Forelimb muscle (tissue), 1 donor: ENCODE data around the gene KLF7. TPM values are rescaled to one million over a fixed set of nuclear protein-coding genes. Genes with fewer than 3 reads are reported as not detected.

Experiments used
- DNase-seq: peaks from one replicate; pipeline ENCODE4 v3.0.0-alpha.2; 2013; ENCODE audit warnings: low read depth
- polyA plus RNA-seq: library from polyadenylated mRNA; unstranded; fragments of 120-200 nt; gene quantifications from one replicate; pipeline ENCODE4 v1.2.1, GENCODE V29; 2013; ENCODE audit not compliant: insufficient read length

The KLF7 gene
- polyA plus RNA-seq, 1 donor = 12.5 TPM

DNA sequence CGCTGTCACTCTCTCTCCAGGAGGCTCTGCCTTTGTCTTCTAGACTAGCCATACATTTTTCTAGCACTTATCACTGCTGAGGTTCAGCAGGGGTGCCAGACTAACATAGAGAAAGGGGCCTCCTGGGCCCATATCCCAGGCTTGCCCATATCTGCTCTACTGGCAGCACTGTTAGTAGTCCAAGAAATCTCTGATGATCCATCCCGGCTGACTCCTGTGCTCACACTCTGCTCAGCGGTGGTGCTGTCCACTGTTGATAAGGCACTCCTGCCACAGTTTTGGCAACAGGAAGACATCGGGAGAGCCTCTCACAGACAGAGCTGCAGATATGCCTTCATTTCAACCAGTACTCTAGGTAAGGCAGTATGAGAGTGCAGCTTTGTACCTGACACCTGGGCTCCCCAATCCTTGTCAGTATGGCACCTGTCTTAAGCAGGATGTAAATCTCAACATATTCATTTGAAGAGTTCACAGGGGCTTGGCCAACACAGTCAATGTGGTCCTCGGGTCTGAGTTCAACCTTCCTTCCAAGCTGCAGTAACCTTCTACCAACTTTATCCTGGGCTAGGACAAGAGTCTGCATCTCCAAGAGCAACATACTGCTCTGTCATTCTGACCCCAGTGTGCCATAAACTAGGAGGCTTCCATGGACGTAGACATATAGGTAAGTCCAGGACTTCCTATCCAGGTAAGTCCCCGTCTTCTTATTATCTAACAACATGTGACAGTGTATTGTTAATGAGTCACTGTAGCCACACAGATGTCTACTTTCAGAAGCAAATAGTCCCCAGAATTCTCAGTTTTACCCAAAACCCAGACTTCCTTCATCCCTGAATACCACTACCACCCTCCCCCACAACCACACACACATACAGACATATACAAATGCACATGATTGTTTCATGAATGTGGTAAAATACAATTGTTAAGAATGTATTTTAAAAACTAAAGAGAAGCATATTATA is 16.2 kb downstream of the KLF7 start:
- no peak for DNase-seq

DNA sequence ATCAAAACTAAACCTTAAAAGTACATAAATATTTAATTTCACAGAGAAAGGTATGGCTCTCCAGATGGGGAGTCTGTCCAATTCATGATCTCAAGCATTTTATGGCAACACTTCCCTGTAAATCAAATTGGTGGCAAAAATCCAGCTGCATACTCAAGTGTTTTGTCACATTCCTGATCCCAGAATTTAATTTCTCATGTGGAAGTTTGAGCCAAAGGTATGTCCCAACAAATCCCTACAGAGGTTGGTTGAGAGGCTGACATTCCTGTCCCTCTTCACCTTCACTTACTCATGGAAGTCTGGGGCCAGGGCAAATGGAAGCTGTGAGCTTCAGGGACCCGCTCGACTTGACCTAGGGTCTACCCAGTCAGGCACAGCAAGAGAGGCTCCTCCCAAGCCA is 17.7 kb downstream of the KLF7 start:
- DNase-seq = no peak

DNA sequence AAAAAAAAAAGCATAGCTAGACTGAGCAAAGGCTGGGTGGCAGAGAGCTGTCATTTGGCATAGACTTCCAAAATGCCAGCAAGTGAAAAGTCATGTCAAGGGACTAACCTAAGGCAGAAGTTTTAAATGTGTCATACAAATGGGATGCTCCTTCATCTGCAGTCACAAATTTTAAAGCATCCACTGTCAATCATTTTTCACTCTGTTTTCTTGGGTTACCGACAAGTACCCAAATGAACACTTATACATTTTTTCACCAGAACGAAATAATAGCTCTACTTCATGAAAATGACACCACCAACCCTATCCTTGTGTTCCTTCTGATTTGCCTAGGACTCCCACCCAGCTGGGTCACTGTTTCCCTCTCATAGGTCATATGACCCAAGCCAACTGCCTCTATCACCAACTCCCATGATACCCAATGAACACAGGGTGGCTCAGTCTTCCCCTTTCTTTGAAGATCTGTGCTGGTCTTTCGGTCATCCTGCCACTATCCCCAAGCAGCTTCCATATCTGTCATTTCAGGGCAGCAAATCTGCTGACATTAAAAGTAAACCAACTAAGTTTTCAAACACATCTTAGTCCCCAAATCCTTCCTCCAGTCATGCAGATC is 21.5 kb downstream of the KLF7 start:
- no peak for DNase-seq

DNA sequence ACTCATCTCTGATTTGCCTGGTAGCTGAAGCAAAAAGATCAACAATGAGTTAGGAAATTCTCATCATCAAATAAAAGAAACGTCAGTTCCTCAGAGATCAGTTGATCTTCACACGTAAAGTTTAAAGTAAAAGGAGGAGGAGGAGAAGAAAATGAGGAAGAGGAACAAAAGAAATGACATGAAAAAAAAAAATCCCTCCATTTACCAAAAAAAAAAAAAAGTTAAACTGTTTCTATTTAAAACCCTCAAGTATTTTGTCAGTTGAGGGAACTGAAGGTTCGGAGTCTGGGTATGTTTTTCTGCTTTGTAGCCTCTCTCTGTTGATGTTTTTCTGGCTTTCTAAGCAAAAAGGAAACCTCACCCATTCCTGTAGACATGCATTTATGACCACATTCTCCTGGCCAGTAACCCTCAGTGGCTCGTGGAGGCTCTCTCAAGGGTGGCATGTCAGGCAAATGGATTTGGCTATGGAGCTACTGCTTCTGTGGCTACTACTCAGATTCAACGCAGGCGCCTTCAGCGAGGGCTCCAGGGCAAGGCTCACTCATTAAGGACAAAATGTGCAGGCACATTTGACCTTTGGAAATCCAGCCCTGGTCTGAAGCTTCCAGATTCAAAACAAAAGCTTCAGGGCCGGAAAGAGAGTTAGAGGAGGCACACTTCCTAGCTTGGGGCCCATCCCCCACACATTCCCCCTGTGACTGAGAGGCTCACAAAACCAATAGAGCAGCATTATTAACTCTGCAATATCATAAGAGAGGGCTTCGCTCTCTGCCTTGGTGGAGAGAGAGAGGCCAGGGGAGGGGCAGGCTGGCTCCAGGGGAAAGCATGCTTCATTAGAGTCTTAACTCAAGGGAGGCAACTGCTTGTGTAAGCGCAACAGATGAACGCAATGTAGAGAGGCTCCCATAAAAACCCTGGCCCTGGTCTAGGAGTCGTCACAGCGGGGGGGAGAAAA is 22.3 kb downstream of the KLF7 start:
- no peak for DNase-seq

DNA sequence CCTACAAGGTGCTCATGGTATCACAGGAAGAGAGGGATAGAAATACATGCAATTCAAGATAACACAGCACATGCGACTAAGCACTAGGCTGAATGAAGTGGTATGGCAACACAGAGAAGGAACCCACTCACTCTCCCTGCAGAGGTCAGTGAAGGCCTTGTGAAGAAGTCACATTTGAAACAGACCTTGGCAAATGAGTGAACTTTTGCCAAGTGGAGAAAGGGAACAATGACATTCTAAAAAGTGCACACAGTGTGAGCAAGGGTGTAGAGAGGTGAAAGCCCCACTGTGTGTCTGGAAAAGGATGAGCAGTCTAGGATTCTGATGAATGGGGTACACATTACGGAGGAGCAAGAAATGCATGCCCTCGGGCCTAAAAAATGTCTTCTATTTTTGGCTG is 23.3 kb downstream of the KLF7 start:
- DNase-seq = no peak

DNA sequence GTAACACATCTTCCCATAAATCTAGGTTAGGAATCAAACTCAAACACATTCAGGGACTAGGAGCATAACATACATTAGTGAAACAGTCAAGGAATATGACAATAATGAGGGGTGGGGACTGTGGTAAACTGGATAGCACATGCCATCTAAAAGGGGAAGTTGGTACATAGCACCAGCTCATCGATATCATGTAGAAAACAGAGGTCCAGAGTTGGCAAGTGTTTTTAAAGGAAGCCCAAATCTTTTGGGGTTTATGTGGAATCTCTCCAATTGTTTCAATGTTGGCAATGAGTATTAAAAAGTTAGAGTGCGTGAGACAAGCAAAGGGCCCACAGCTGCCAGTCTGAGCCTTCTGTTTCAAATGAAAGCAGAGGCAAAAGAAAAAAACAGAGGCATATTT is 24.4 kb downstream of the KLF7 start:
- no peak for DNase-seq

DNA sequence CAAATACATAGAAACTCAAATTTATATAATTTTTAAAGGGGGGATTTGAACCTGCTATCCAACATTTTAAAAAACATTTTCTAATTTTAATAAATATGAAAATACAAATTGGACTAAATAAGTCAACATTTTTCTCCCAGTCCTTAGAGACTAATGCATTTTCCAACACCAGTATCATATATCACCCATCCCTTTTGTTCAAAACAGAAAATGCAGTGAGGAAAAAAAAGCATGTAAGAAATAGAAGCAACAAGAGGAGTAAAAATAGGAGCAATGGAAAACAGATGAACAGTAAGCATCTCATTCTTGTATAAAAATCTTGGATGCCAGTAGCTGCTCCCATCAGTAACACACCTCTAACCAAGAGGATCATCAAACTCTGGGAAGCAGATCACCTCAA is 25.5 kb downstream of the KLF7 start:
- DNase-seq = no peak

DNA sequence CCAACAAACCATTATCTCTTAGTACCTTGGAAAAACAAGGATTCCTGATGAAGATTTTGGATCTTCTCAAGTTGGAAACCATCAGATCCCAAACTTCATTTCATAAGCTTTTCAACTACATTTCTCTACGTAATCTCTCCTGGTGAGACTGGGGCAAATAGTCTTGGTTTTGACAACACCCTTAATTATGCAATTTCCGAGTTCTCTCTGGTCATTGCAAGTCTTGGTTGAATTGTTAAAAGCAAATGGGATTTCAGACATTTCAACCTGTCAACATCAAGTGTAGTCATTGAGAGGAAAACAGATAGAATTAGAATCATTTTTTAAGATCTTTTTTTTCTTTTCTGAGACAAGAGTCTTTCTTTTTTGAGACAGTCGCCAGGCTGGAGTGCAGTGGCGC is 26.2 kb downstream of the KLF7 start:
- DNase-seq = no peak

DNA sequence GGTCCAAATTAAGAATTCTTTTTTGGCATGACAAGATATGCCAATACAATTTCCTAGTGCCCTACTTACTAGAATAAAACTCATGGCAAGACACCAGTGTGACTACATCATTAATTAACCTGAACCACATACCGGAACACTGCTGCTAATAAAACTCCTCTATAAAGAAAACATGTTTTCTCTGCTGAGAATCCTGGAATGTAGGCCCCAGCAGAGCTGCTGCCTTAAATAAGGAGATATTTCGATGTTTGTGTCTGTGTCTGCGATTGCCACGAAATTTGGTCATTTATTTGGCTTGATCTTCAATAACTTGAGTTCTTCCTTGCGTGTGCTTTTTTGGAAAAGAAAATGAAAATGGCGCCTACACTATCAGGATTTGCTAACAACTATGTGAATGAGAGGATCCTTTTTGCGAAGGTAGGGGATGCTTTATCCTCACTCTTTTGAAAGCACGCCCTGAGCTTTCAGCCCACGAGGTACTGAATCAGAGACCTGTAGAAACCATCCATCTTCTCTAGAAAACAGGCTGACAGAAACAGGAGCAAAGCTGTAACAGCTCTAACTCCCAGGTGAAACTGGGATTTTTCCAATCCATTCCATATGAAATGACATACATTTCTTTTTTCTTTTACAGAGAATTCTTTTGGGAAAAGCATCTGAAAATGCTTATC is 27.0 kb downstream of the KLF7 start:
- no peak for DNase-seq

DNA sequence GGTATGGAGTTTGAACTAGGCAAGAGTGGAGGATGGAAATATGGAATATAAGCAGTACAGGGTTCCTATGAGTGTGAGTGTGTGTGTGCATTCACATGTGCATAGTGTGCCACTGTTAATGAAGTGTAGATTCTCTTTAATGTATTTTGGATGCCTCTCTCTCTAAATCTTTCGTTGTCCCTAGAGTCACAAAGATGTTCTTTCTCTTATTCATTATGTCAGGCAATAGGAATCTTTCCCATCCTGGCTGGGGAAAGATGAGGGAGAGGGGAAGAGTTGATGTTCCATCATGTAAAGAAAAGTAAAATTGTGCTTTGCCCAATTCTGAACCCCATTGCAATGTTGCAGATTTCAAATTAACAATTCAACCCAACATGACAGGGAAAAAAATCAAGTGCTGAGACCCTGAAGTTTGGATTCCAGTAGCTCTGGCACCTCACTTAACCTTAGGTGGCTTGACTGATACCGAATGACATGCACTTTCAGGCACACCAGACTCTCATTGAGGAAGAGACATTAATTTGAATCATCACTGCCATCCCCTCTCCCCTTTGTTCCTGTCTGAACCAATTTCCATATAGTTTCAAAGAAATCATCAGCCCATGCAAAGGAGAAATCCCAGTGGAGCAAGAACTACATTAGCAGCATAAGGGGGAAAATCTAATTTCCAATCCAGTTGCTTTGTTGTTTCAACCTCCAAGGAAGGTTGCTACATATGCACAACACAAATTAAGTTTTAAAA is 28.0 kb downstream of the KLF7 start:
- no peak for DNase-seq

DNA sequence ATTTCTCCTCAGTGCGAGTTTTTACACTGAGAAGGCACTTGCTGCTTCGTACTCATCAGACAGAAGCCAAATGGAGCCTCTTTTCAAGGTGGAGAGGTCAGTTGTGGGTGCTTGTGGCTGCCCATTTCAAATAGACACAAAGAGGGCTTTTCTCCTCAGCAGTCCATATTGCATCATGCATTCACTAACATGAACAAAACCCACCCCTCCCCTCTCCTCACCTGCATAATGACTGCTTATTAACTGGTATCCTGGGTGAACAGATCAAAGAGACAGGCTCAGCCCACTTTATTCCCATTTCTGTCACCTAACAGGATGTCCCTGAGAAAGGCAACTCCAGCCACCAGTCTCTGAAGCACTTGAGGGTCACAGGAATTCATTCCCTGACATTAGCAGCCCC is 28.9 kb downstream of the KLF7 start:
- no peak for DNase-seq

DNA sequence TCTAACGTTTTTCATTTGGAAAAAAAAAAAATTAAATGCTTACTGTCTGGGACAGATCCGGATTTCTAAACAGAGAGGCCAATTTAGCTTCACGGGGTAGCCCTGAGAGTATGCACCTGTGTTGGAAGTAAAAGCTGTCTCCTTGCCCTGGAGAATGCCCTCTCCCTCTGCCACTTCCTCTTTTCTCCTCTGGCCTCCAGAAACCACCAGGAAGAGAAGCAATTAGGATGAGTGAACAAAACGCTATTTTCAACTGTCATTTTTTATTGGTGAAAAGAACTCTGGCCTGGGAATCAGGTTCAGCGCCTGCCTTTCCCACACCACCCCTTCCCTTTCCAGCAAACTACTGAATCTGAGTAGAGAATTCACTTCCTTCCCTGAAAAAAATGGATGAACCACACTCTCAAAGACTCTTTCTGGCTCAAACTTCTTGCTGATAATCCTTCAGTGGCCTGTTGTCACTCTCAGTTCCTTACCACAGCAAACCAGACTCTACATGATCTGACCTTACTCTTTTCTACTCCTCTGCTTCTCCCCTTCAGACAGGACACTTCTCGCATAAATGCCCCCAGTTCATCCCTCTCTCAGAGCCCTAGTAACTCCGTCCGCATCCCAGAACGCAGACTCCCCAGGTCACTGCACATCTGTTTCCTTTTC is 29.8 kb downstream of the KLF7 start:
- DNase-seq = no peak

DNA sequence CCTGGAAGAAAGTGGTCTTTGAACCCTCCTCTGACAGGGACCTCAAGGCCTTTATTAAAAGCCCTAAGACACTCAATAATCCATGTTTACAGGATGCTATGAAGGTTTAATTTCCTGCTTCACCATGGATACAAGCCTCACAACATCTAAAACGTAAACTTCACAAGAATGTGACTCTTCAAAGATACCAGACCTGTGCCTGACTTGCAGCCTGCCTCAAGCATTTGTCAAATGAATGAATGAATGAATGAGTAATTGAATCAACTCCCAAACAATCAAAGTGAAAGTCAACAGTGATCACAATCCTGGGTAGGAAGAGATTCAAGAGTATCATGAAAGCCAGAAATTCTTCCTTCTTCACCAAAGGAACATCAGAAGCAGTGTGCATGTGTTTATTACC is 30.4 kb downstream of the KLF7 start:
- DNase-seq = no peak

DNA sequence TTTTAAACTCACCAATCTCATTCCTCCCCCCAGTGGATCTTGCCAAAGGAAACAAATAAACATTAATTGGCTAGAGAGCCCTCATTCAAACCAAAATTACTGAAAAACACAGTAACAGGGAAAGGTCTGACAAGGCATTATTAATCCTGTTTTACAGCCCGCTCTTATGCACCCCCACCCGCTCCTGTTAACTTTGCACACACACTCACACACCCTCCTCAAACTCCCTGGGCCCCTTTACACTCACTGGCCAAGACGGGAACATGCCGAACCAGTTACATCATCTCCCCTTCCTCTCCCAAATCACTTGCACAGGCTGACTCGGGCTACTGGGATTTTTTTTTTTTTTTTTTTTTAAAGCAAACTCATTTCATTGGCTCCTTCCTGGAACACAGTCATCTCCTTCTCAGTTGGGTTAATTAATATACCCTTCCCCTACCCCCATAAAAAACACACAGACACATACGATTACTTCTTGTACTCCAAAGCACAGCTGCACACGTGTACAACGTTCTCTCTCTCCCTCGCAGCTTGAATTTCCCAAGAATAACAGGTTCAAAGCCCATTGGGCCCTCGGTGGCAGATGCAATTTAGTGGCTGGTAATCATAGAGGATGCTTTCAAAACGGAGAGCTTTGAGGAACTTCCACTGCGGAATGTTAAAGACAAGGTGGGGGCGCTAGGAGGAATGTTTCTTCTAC is 31.8 kb downstream of the KLF7 start:
- DNase-seq = peak; percentile 93

DNA sequence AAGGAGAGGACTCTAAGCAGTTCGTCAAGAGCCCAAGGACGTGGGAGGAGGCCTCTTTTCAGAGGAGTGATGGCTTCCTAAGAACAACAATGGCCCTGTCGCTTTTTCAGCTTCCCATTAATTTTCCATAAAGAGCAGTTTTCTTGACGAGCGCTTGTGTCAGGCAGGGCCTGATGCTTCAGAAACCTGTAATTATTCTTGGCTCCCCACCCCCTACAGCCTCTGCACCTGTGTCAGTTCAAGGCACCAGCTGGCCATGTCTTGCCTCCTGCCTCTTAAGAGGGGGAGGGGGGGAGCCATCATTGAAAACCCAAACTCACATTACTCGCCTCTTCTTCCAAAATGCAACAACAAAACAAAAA is 32.3 kb downstream of the KLF7 start:
- DNase-seq = no peak

DNA sequence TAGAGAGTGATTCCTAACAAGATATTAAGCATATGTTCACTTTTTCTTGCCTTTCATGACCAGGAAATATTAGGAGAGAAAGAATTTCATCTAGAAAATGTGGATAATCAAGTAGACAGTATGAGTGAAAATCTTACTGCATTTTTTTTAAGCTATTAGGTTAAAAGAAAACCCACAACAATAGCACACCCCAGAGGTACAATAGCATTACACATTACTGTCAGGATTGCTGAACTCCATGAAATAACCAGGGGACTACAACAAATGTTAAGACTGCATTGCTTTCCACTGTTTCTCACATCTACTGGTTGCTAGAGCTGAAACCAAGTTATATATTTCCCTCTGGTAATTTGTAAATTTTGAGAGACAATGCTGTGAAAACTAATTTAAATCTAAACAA is 33.7 kb downstream of the KLF7 start:
- no peak for DNase-seq

DNA sequence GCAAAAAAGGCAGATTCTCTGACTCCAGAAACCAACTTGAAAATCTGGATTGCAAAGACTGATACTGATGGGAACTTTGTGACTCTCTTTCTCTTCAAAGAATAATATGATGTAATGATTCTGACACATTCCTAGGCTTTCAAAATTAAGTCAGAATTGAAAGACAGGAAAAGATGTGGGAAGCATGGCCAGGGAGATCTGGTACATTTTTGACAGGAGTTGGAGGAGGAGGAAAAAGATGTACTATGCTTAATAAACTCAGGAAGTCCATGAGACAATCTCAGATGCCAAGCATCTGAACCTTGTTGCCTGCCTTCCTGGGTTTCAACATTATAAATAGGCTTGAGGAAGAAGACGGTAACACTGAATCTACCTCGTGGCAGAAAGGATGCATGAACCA is 34.2 kb downstream of the KLF7 start:
- no peak for DNase-seq

DNA sequence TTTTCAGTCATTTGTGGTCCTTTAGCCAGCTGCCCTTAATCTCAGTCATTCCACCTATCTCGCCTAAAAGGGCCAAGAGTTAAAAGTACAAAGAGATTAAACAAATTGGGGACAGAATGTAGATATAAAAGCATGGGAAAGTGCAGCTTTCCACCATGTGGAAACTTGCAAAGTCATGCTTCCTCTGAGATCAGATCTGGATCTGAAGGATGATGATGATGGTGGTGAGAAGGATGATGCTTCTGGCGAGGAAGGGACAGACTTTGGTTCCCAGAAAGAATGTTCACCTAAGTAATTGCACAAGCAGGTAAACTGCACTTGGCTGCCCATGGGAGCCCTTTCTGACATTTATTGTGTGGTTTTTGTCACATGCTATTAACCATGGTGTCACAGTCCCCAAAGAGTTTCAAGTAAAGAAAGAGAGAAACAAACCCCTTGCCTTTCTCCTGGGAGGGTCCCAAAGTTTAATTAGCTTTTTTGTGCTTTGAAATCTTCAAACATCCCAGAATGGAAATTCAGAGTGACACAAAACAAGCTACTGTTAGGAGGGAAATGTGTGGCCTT is 34.7 kb downstream of the KLF7 start:
- DNase-seq = no peak

DNA sequence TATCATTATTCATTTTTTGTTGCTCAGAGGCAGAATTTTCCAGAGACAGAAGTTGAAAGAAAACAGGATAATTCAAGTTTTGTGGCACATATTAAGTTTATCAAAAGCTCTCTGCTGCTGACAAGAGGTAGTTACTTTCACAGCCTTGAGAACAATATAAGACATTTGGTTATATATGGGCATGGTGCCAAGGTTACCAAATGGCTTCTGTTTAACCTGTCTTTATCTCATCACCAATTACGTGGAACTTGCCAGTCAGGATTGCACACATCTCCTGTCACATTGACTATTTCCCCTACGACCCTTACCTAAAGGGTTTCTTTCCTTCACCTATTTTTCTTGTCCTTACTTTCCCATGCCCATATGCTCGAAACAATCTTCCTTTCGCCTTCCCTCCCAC is 35.9 kb downstream of the KLF7 start:
- no peak for DNase-seq
